ENCODE measurements around the gene MSANTD2.

DNA sequence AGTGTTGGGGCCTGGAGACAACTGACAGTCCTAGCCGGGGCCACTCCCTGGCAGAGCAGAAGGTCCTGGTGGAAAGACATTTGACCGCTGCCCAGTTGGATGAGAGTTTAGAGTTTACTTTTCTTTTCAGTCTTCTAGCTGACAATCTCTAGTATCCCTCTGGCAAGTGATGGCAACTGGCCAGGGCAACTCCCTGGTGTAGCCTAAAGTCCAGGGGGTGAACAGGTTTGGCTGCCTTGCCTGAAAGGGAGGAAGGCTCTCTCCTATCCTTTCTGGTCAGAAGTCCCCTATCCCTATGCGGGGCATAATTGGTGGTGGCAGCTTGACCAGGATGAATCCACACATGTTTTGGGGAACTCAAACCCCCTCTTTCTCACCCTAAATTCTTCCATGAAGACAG is 16.8 kb upstream of the MSANTD2 start:
- TF ChIP-seq, protein P1, sequence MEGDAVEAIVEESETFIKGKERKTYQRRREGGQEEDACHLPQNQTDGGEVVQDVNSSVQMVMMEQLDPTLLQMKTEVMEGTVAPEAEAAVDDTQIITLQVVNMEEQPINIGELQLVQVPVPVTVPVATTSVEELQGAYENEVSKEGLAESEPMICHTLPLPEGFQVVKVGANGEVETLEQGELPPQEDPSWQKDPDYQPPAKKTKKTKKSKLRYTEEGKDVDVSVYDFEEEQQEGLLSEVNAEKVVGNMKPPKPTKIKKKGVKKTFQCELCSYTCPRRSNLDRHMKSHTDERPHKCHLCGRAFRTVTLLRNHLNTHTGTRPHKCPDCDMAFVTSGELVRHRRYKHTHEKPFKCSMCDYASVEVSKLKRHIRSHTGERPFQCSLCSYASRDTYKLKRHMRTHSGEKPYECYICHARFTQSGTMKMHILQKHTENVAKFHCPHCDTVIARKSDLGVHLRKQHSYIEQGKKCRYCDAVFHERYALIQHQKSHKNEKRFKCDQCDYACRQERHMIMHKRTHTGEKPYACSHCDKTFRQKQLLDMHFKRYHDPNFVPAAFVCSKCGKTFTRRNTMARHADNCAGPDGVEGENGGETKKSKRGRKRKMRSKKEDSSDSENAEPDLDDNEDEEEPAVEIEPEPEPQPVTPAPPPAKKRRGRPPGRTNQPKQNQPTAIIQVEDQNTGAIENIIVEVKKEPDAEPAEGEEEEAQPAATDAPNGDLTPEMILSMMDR (IDR thresholded peaks at IDR 0.05): no peak
- TF ChIP-seq POLR2A (IDR thresholded peaks at IDR 0.05): no peak

Data from esophagus squamous epithelium (tissue), 4 donors.